ENCODE results near the gene SFTPB. TPM values are rescaled to one million over a fixed set of nuclear protein-coding genes. Genes with fewer than 3 reads are reported as not detected.

The SFTPB gene
- total RNA-seq, 4 donors from 2014 or later, result not detected

- intact Hi-C loops (cut with DNase I; ENCODE audit: low total_unique reads), result no loop called here
- H3K4me3 ChIP-seq, result no peak overlapping the region
Measured at GRCh38 chr2:85698880-85699254, 30.9 kb upstream of the SFTPB start.

GRCh38 chr2:85698184-85698879 is 30.3 kb upstream of the SFTPB start:
- DNase-seq, result no peak
- Histone ChIP-seq H3K9me3 (no peaks in the 10 kb centered on the region), H3K36me3 (no peaks in the 10 kb centered on the region), H3K27ac (no peak overlapping the region), H3K4me3 (no peak overlapping the region), H3K27me3 (no peaks in the 10 kb centered on the region), H3K4me1 (no peaks in the 10 kb centered on the region)
- intact Hi-C loops (cut with DNase I; ENCODE audit: low total_unique reads), result no loop called here
- TF ChIP-seq CTCF (IDR thresholded peaks at IDR 0.05 in 4 of 5, conservative IDR thresholded peaks at IDR 0.05 in 1 of 5) (no peak), POLR2A (IDR thresholded peaks at IDR 0.05) (no peak)
- ATAC-seq, result no peak
- in situ Hi-C loops (cut with MboI; ENCODE audit: low sequenced_read_pairs in 4 of 4), result no loop called here

More at GRCh38 chr2:85698880-85699254, 30.9 kb upstream of the SFTPB start:
- in situ Hi-C loops (cut with MboI; ENCODE audit: low sequenced_read_pairs in 4 of 4), result no loop called here
- Histone ChIP-seq H3K9me3 (no peaks in the 10 kb centered on the region), H3K4me1 (peaks cover under 1 to 3% of the 10 kb centered on the region in 2 donors), H3K36me3 (no peaks in the 10 kb centered on the region), H3K27me3 (no peaks in the 10 kb centered on the region), H3K27ac (no peak overlapping the region)
- no peak for ATAC-seq
- TF ChIP-seq POLR2A (IDR thresholded peaks at IDR 0.05), result no peak
- no peak for TF ChIP-seq CTCF (IDR thresholded peaks at IDR 0.05 in 4 of 5, conservative IDR thresholded peaks at IDR 0.05 in 1 of 5)
- no peak for DNase-seq

GRCh38 chr2:85697716-85698115 is 29.7 kb upstream of the SFTPB start:
- Histone ChIP-seq H3K27me3 (no peaks in the 10 kb centered on the region), H3K36me3 (no peaks in the 10 kb centered on the region), H3K27ac (no peak overlapping the region), H3K4me1 (no peaks in the 10 kb centered on the region), H3K4me3 (no peak overlapping the region), H3K9me3 (no peaks in the 10 kb centered on the region)
- in situ Hi-C loops (cut with MboI; ENCODE audit: low sequenced_read_pairs in 4 of 4) (no loop called here), intact Hi-C loops (cut with DNase I; ENCODE audit: low total_unique reads) (no loop called here)
- DNase-seq (no peak), ATAC-seq (no peak)
- TF ChIP-seq CTCF (IDR thresholded peaks at IDR 0.05 in 4 of 5, conservative IDR thresholded peaks at IDR 0.05 in 1 of 5) (no peak), POLR2A (IDR thresholded peaks at IDR 0.05) (no peak)

- DNase-seq (no peak), ATAC-seq (no peak)
- Histone ChIP-seq H3K27me3 (no peaks in the 10 kb centered on the region), H3K27ac (no peak overlapping the region), H3K4me3 (no peak overlapping the region), H3K36me3 (no peaks in the 10 kb centered on the region), H3K9me3 (no peaks in the 10 kb centered on the region), H3K4me1 (no peaks in the 10 kb centered on the region)
- intact Hi-C loops (cut with DNase I; ENCODE audit: low total_unique reads) (no loop called here), in situ Hi-C loops (cut with MboI; ENCODE audit: low sequenced_read_pairs in 4 of 4) (no loop called here)
- TF ChIP-seq POLR2A (IDR thresholded peaks at IDR 0.05) (no peak), CTCF (IDR thresholded peaks at IDR 0.05 in 4 of 5, conservative IDR thresholded peaks at IDR 0.05 in 1 of 5) (no peak)
Measured at GRCh38 chr2:85697096-85697495, 29.1 kb upstream of the SFTPB start.
